Smooth muscle cell of the coronary artery (primary cell): Measurements from ENCODE around the gene TEX12. TPM values are rescaled to one million over a fixed set of nuclear protein-coding genes. Genes with fewer than 3 reads are reported as not detected.

Experiments
- total RNA-seq: library from RNA; depleted of rRNA; stranded (reverse); fragments of >200 nt; gene quantifications from 2 replicates; pipeline ENCODE4 v1.2.3, GENCODE V29; 2014; ENCODE audit warnings: low replicate concordance

Gene TEX12
- total RNA-seq, result 0.15 TPM in 1 of 2 replicates, not detected in the other

GRCh38 chr11:112167145-112167544, at the start of gene TEX12:
Gene TEX12 (plus strand): TSS chr11:112167372. CDS start chr11:112169269, 1,897 bp downstream.

GRCh38 chr11:112163875-112164685, 3.1 kb upstream of the TEX12 start, which contains the start of gene IL18:
Gene IL18 (minus strand): TSS chr11:112164094. CDS start chr11:112155053, 9,041 bp downstream.

DNA sequence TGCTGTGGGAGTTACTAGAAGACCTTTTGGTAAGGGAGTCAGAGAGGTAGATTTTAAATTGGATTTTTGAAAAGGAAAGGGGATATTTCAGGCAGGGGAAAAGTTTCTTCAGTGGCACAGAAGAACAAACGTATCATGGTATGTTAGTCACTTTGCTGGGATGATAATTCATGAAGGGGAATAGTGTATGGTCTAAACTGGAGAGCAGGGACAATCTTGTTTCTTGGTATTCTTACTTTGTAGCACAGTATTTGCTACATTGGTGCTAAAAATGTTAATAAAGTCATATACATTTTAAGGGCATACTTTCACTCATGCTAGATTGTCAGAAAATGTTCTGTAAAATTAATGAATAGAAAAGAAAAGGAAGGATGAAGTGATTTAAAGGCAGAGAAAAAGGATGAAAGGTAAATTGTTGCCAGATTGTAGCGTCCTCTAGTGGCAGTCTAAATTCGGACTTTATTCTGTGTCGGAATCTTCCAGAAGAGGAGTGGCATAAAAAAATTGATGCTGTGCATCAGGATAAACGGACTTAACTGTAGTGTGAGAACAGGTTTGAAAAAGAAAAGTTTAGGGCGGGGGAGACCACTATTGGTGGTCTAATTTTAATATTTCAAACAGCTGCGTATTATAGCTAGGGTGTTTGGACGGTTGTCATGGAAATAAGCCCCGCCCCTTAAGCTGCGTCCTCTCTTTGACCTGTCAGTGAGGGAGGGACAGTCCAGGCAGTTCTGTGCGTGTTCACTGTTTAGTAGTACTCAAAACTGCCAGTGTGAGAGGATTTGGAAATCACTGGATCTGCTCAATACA, 7.8 kb downstream of the TEX12 start, which contains the start of gene BCO2:
Gene BCO2, plus strand, starts transcription at position 724 of the 810 bp plus-strand sequence. CDS start 90 bp downstream, outside the sequence.

Other genes with a start within 250 kb of the TEX12 start
- gene C11orf52, start 248.5 kb upstream of the TEX12 start, total RNA-seq, result 0.23 and 0.38 TPM in 2 replicates
- gene DIXDC1, start 230.0 kb upstream of the TEX12 start, total RNA-seq, result 17.4 and 21.0 TPM in 2 replicates
- 16.5 and 27.7 TPM in 2 replicates for gene DLAT, start 142.0 kb upstream of the TEX12 start, total RNA-seq
- gene PIH1D2, start 93.4 kb upstream of the TEX12 start, total RNA-seq, result 0.12 and 1.1 TPM in 2 replicates
- 11.8 and 19.3 TPM in 2 replicates for gene NKAPD1, start 93.1 kb upstream of the TEX12 start, total RNA-seq
- 54.2 and 99.0 TPM in 2 replicates for gene TIMM8B, start 80.6 kb upstream of the TEX12 start, total RNA-seq
- gene SDHD, start 80.5 kb upstream of the TEX12 start, total RNA-seq, result 137 and 158 TPM in 2 replicates
- 0.08 and 0.12 TPM in 2 replicates for gene IL18, start 3.3 kb upstream of the TEX12 start, total RNA-seq
- gene BCO2, start 8.1 kb downstream of the TEX12 start, total RNA-seq, result 0.15 and 1.3 TPM in 2 replicates
- 23.4 and 36.2 TPM in 2 replicates for gene PTS, start 59.1 kb downstream of the TEX12 start, total RNA-seq
- gene PLET1, start 93.5 kb downstream of the TEX12 start, total RNA-seq, result not detected in 2 replicates